ENCODE measurements around the gene IFIT1B.
A peak's percentile ranks its signal among the peaks of the same experiment; 100 is the strongest.

The IFIT1B gene

GRCh38 chr10:89374713-89375141, 3.1 kb upstream of the IFIT1B start:
- H4K5ac ChIP-seq (ENCODE audit: low read length) = no peak overlapping the region
- H2BK5ac ChIP-seq (ENCODE audit: low read length) = no peak overlapping the region
- H3K36me3 ChIP-seq (ENCODE audit: control insufficient read depth, insufficient read depth, low read length) = no peaks in the 10 kb centered on the region
- H3K4me3 ChIP-seq (ENCODE audit: low read length) = no peak overlapping the region
- no peak overlapping the region for H3K18ac ChIP-seq (ENCODE audit: low read length)
- no peak overlapping the region for H4K8ac ChIP-seq (ENCODE audit: low read depth, low read length)
- no peak overlapping the region for H2BK120ac ChIP-seq (ENCODE audit: low read depth, low read length)
- H2BK15ac ChIP-seq (replicated peaks; ENCODE audit: low read depth) = no peak overlapping the region
- no peaks in the 10 kb centered on the region for H3K79me2 ChIP-seq (ENCODE audit: control insufficient read depth, insufficient read depth, low read length)
- H2AK5ac ChIP-seq (ENCODE audit: low read length) = no peak overlapping the region
- H3K56ac ChIP-seq (ENCODE audit: low read length) = no peak overlapping the region
- peaks cover 1% of the 10 kb centered on the region for H3K4me1 ChIP-seq (ENCODE audit: control insufficient read depth, low read depth, low read length)
- no peak overlapping the region for H3K4me2 ChIP-seq (ENCODE audit: low read length)
- no peak overlapping the region for H3K27ac ChIP-seq (ENCODE audit: low read depth, low read length)
- no peaks in the 10 kb centered on the region for H3K79me1 ChIP-seq (ENCODE audit: low read length)
- no peaks in the 10 kb centered on the region for H3K27me3 ChIP-seq (ENCODE audit: insufficient read depth, low read length, poor library complexity)
- no peak overlapping the region for H3K4ac ChIP-seq (ENCODE audit: low read depth, low read length)
- no peak overlapping the region for H3K23ac ChIP-seq (ENCODE audit: low read length)
- no peak overlapping the region for H3K9ac ChIP-seq (ENCODE audit: low read length)
- DNase-seq = no peak

- no peak overlapping the region for H2AK5ac ChIP-seq (ENCODE audit: low read length)
- H3K79me1 ChIP-seq (ENCODE audit: low read length) = no peaks in the 10 kb centered on the region
- no peak overlapping the region for H3K23ac ChIP-seq (ENCODE audit: low read length)
- no peak overlapping the region for H3K4ac ChIP-seq (ENCODE audit: low read depth, low read length)
- H3K9ac ChIP-seq (ENCODE audit: low read length) = no peak overlapping the region
- H3K27ac ChIP-seq (ENCODE audit: low read depth, low read length) = no peak overlapping the region
- peaks cover 1% of the 10 kb centered on the region for H3K4me1 ChIP-seq (ENCODE audit: control insufficient read depth, low read depth, low read length)
- H2BK120ac ChIP-seq (ENCODE audit: low read depth, low read length) = no peak overlapping the region
- no peaks in the 10 kb centered on the region for H3K79me2 ChIP-seq (ENCODE audit: control insufficient read depth, insufficient read depth, low read length)
- H3K36me3 ChIP-seq (ENCODE audit: control insufficient read depth, insufficient read depth, low read length) = no peaks in the 10 kb centered on the region
- no peak overlapping the region for H2BK5ac ChIP-seq (ENCODE audit: low read length)
- no peak overlapping the region for H3K4me2 ChIP-seq (ENCODE audit: low read length)
- no peak overlapping the region for H4K8ac ChIP-seq (ENCODE audit: low read depth, low read length)
- H4K5ac ChIP-seq (ENCODE audit: low read length) = no peak overlapping the region
- H3K56ac ChIP-seq (ENCODE audit: low read length) = no peak overlapping the region
- H3K27me3 ChIP-seq (ENCODE audit: insufficient read depth, low read length, poor library complexity) = no peaks in the 10 kb centered on the region
- DNase-seq = no peak
- no peak overlapping the region for H3K18ac ChIP-seq (ENCODE audit: low read length)
- H2BK15ac ChIP-seq (replicated peaks; ENCODE audit: low read depth) = no peak overlapping the region
- no peak overlapping the region for H3K4me3 ChIP-seq (ENCODE audit: low read length)
Observed at GRCh38 chr10:89379103-89379502, 1.2 kb downstream of the IFIT1B start.

DNA sequence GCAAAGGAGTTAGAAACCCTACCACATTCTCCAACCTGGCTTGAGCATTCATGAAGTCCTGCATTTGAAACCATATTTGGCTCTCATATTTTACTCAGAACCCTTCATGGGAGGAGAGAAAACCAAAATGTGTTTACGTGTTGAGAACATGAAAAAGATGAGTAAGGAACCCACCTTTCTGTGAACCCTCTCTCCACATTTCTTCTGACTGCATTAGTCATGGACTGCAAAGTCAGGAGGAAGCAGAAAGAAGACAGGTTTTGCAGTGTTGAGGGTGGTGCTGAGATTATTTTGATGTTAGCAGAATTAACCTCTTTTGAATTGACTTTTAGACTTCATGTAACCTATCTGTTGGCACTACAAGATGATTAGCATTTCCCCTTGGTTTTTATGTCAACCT, 4.9 kb downstream of the IFIT1B start:
- Histone ChIP-seq H3K4me1 (ENCODE audit: control insufficient read depth, low read depth, low read length) (peaks cover 1% of the 10 kb centered on the region), H3K4ac (ENCODE audit: low read depth, low read length) (no peak overlapping the region), H3K27ac (ENCODE audit: low read depth, low read length) (no peak overlapping the region), H2BK5ac (ENCODE audit: low read length) (no peak overlapping the region), H4K5ac (ENCODE audit: low read length) (no peak overlapping the region), H3K79me2 (ENCODE audit: control insufficient read depth, insufficient read depth, low read length) (no peaks in the 10 kb centered on the region), H3K4me3 (ENCODE audit: low read length) (no peak overlapping the region), H3K23ac (ENCODE audit: low read length) (no peak overlapping the region), H3K56ac (ENCODE audit: low read length) (no peak overlapping the region), H3K79me1 (ENCODE audit: low read length) (no peaks in the 10 kb centered on the region), H2BK15ac (replicated peaks; ENCODE audit: low read depth) (no peak overlapping the region), H3K4me2 (ENCODE audit: low read length) (no peak overlapping the region), H3K18ac (ENCODE audit: low read length) (no peak overlapping the region), H3K27me3 (ENCODE audit: insufficient read depth, low read length, poor library complexity) (no peaks in the 10 kb centered on the region), H2BK120ac (ENCODE audit: low read depth, low read length) (no peak overlapping the region), H2AK5ac (ENCODE audit: low read length) (no peak overlapping the region), H3K9ac (ENCODE audit: low read length) (no peak overlapping the region), H3K36me3 (ENCODE audit: control insufficient read depth, insufficient read depth, low read length) (no peaks in the 10 kb centered on the region), H4K8ac (ENCODE audit: low read depth, low read length) (no peak overlapping the region)
- no peak for DNase-seq
- WGBS (ENCODE audit: extremely low coverage, insufficient coverage, low lambda C conversion rate) = no CpG with 5 or more reads among the region's 1 CpG

- H3K4ac ChIP-seq (ENCODE audit: low read depth, low read length) = no peak overlapping the region
- H2BK120ac ChIP-seq (ENCODE audit: low read depth, low read length) = no peak overlapping the region
- no peak overlapping the region for H3K18ac ChIP-seq (ENCODE audit: low read length)
- no peak overlapping the region for H2BK5ac ChIP-seq (ENCODE audit: low read length)
- H3K79me2 ChIP-seq (ENCODE audit: control insufficient read depth, insufficient read depth, low read length) = no peaks in the 10 kb centered on the region
- H3K27me3 ChIP-seq (ENCODE audit: insufficient read depth, low read length, poor library complexity) = no peaks in the 10 kb centered on the region
- no peak overlapping the region for H3K4me3 ChIP-seq (ENCODE audit: low read length)
- H2AK5ac ChIP-seq (ENCODE audit: low read length) = no peak overlapping the region
- no peak overlapping the region for H4K5ac ChIP-seq (ENCODE audit: low read length)
- H3K79me1 ChIP-seq (ENCODE audit: low read length) = no peaks in the 10 kb centered on the region
- peak overlapping the region; percentile 12 for H3K9ac ChIP-seq (ENCODE audit: low read length)
- H3K56ac ChIP-seq (ENCODE audit: low read length) = no peak overlapping the region
- H3K4me1 ChIP-seq (ENCODE audit: control insufficient read depth, low read depth, low read length) = no peaks in the 10 kb centered on the region
- H3K27ac ChIP-seq (ENCODE audit: low read depth, low read length) = no peak overlapping the region
- H3K36me3 ChIP-seq (ENCODE audit: control insufficient read depth, insufficient read depth, low read length) = no peaks in the 10 kb centered on the region
- no peak overlapping the region for H3K23ac ChIP-seq (ENCODE audit: low read length)
- no CpG with 5 or more reads among the region's 4 CpGs for WGBS (ENCODE audit: extremely low coverage, insufficient coverage, low lambda C conversion rate)
- H3K4me2 ChIP-seq (ENCODE audit: low read length) = no peak overlapping the region
- no peak overlapping the region for H4K8ac ChIP-seq (ENCODE audit: low read depth, low read length)
- no peak overlapping the region for H2BK15ac ChIP-seq (replicated peaks; ENCODE audit: low read depth)
- DNase-seq = no peak
Observed at GRCh38 chr10:89384474-89385340, 6.9 kb downstream of the IFIT1B start.

DNA sequence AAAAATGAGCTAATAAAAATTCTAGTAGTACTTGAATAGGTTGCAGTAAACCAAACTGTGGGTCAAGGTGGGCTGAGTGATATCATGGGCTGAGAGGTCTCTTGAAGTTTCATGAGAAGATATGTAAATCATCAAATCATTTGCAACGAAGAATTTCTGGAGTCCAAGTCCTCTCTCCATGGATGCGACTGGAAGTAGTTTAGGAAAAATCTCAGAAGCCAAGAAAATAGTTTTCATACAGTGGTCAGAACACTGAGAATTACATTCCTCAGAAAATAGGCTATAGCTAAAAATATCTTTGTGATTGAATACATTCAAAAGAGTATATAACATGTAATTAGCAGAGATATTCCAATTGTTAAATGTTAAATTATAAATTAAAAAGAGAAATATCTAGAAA, 10.9 kb downstream of the IFIT1B start:
- no peaks in the 10 kb centered on the region for H3K36me3 ChIP-seq (ENCODE audit: control insufficient read depth, insufficient read depth, low read length)
- H3K4me3 ChIP-seq (ENCODE audit: low read length) = no peak overlapping the region
- H3K79me2 ChIP-seq (ENCODE audit: control insufficient read depth, insufficient read depth, low read length) = no peaks in the 10 kb centered on the region
- no peaks in the 10 kb centered on the region for H3K79me1 ChIP-seq (ENCODE audit: low read length)
- H2BK5ac ChIP-seq (ENCODE audit: low read length) = no peak overlapping the region
- H3K23ac ChIP-seq (ENCODE audit: low read length) = no peak overlapping the region
- no peak for DNase-seq
- H3K27me3 ChIP-seq (ENCODE audit: insufficient read depth, low read length, poor library complexity) = no peaks in the 10 kb centered on the region
- H3K18ac ChIP-seq (ENCODE audit: low read length) = no peak overlapping the region
- H3K4ac ChIP-seq (ENCODE audit: low read depth, low read length) = no peak overlapping the region
- no peak overlapping the region for H2BK120ac ChIP-seq (ENCODE audit: low read depth, low read length)
- H3K27ac ChIP-seq (ENCODE audit: low read depth, low read length) = no peak overlapping the region
- WGBS (ENCODE audit: extremely low coverage, insufficient coverage, low lambda C conversion rate) = no CpG with 5 or more reads among the region's 2 CpGs
- no peak overlapping the region for H2BK15ac ChIP-seq (replicated peaks; ENCODE audit: low read depth)
- H4K8ac ChIP-seq (ENCODE audit: low read depth, low read length) = no peak overlapping the region
- H3K9ac ChIP-seq (ENCODE audit: low read length) = no peak overlapping the region
- H4K5ac ChIP-seq (ENCODE audit: low read length) = no peak overlapping the region
- no peaks in the 10 kb centered on the region for H3K4me1 ChIP-seq (ENCODE audit: control insufficient read depth, low read depth, low read length)
- H3K4me2 ChIP-seq (ENCODE audit: low read length) = no peak overlapping the region
- H3K56ac ChIP-seq (ENCODE audit: low read length) = no peak overlapping the region
- no peak overlapping the region for H2AK5ac ChIP-seq (ENCODE audit: low read length)

DNA sequence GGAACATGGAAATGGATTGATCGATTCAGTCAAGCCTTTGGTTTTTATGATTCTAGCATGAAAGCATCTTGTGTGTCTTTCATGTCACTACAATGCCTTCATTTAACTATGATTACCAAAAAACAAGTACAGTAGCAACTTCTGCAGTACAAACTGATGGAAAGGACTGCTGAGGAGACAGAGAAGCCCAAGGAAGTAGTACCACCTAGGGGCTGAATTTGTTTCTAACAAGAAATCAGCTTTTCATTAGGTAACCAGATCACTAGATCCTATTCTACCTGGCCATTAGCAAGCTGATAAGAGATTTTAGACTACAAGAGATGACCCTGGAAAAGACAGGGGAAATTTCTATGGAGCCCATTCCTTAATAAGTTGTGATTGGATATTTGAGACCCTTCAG, 11.4 kb downstream of the IFIT1B start:
- H3K4ac ChIP-seq (ENCODE audit: low read depth, low read length) = no peak overlapping the region
- whole genome bisulfite sequencing (ENCODE audit: extremely low coverage, insufficient coverage, low lambda C conversion rate) = no CpG with 5 or more reads among the region's 1 CpG
- no peak overlapping the region for H2BK15ac ChIP-seq (replicated peaks; ENCODE audit: low read depth)
- H4K8ac ChIP-seq (ENCODE audit: low read depth, low read length) = no peak overlapping the region
- no peak overlapping the region for H3K27ac ChIP-seq (ENCODE audit: low read depth, low read length)
- H2BK120ac ChIP-seq (ENCODE audit: low read depth, low read length) = no peak overlapping the region
- H3K18ac ChIP-seq (ENCODE audit: low read length) = no peak overlapping the region
- H3K36me3 ChIP-seq (ENCODE audit: control insufficient read depth, insufficient read depth, low read length) = no peaks in the 10 kb centered on the region
- no peaks in the 10 kb centered on the region for H3K79me1 ChIP-seq (ENCODE audit: low read length)
- H3K79me2 ChIP-seq (ENCODE audit: control insufficient read depth, insufficient read depth, low read length) = no peaks in the 10 kb centered on the region
- H3K9ac ChIP-seq (ENCODE audit: low read length) = no peak overlapping the region
- H3K56ac ChIP-seq (ENCODE audit: low read length) = no peak overlapping the region
- no peak overlapping the region for H3K23ac ChIP-seq (ENCODE audit: low read length)
- no peak overlapping the region for H3K4me3 ChIP-seq (ENCODE audit: low read length)
- peak; percentile 76 for DNase-seq
- H3K27me3 ChIP-seq (ENCODE audit: insufficient read depth, low read length, poor library complexity) = no peaks in the 10 kb centered on the region
- no peaks in the 10 kb centered on the region for H3K4me1 ChIP-seq (ENCODE audit: control insufficient read depth, low read depth, low read length)
- no peak overlapping the region for H2AK5ac ChIP-seq (ENCODE audit: low read length)
- H2BK5ac ChIP-seq (ENCODE audit: low read length) = no peak overlapping the region
- H3K4me2 ChIP-seq (ENCODE audit: low read length) = no peak overlapping the region
- no peak overlapping the region for H4K5ac ChIP-seq (ENCODE audit: low read length)

Measured in mesendoderm (in vitro differentiated cells).